B cell (primary cell): ENCODE data around the gene C15orf62. TPM values are rescaled to one million over a fixed set of nuclear protein-coding genes. Genes with fewer than 3 reads are reported as not detected.

ENCODE experiments used
- ATAC-seq: fragments of 200-7000 bp; cut with Tn5 transposase; one replicate; pipeline ENCODE4 v1.10.0; 2021; ENCODE audit warnings: low read depth, mild to moderate bottlenecking, moderate number of reproducible peaks, moderate library complexity
- CTCF ChIA-PET: fragments of 350-600 bp; sonication (Branson Sonifier 250); formaldehyde crosslinking; loops from one replicate; lab custom pipeline; 2021; ENCODE audit warnings: antibody characterized with exemption, inconsistent platforms; lab: Charles Lee
- POLR2A ChIA-PET: fragments of 350-600 bp; sonication (Branson Sonifier 250); formaldehyde crosslinking; loops from one replicate; lab custom pipeline; 2021; ENCODE audit warnings: antibody characterized with exemption; lab: Charles Lee
- DNase-seq: peaks from one replicate; pipeline ENCODE4 v3.0.0; 2013
- H2AFZ ChIP-seq: 2 replicates; pipeline ENCODE4 v1.6.1; 2012; ENCODE audit warnings: mild to moderate bottlenecking, low read depth, low read length; ENCODE audit not compliant: insufficient read depth, poor library complexity, severe bottlenecking
- H3K27ac ChIP-seq, 2 donors: 1 replicate in 1 of 2; 2 replicates in 1 of 2; pipeline ENCODE4 v1.5.1; 2012 to 2013; ENCODE audit warnings: low read length in 2 of 2, mild to moderate bottlenecking in 2 of 2, moderate library complexity in 1 of 2
- H3K27me3 ChIP-seq, 4 experiments: fragments of 200-600 bp in 1 of 4; sonication (generic) in 1 of 4; replicated peaks in 1 of 4; 1 replicate in 2 of 4; 2 replicates in 2 of 4; pipeline versions ENCODE4 v1.6.1 to v1.7.0; 2013 to 2016; ENCODE audit warnings: low read length in 3 of 4, mild to moderate bottlenecking in 2 of 4, mixed read lengths in 1 of 4, moderate library complexity in 1 of 4; ENCODE audit not compliant: insufficient read depth in 4 of 4, control insufficient read depth in 3 of 4; ENCODE audit errors: control extremely low read depth in 1 of 4
- H3K36me3 ChIP-seq, 2 experiments: replicated peaks in 1 of 2; 1 replicate in 1 of 2; 2 replicates in 1 of 2; pipeline versions ENCODE4 v1.6.1 to v1.7.1; 2013; ENCODE audit warnings: low read length in 1 of 2; ENCODE audit not compliant: insufficient read depth in 2 of 2, control insufficient read depth in 1 of 2; ENCODE audit errors: control extremely low read depth in 1 of 2, extremely low read depth in 1 of 2
- H3K4me1 ChIP-seq, 2 donors: fragments of 200-600 bp in 1 of 2; sonication (generic) in 1 of 2; 1 replicate in 1 of 2; 2 replicates in 1 of 2; pipeline versions ENCODE4 v1.5.1 to v1.6.1; 2013 to 2017; ENCODE audit warnings: low read length in 2 of 2; ENCODE audit not compliant: control insufficient read depth in 2 of 2, insufficient read depth in 2 of 2
- H3K4me2 ChIP-seq: replicated peaks from 2 replicates; pipeline ENCODE3; 2012; ENCODE audit warnings: mild to moderate bottlenecking, low read depth, low read length; ENCODE audit not compliant: poor library complexity, severe bottlenecking
- H3K4me3 ChIP-seq, 5 experiments: fragments of 200-600 bp in 1 of 5; sonication (generic) in 1 of 5; 1 replicate in 3 of 5; 2 replicates in 2 of 5; pipeline versions ENCODE4 v1.5.1 to v1.7.0; 2011 to 2016; ENCODE audit warnings: low read length in 4 of 5, mild to moderate bottlenecking in 4 of 5, low read depth in 2 of 5, control low read depth in 1 of 5, moderate library complexity in 1 of 5; ENCODE audit not compliant: insufficient read depth in 1 of 5; ENCODE audit errors: control extremely low read depth in 1 of 5, extremely low read depth in 1 of 5
- H3K79me2 ChIP-seq: fragments of 200-600 bp; sonication (generic); one replicate; pipeline ENCODE4 v1.6.0; 2016; ENCODE audit warnings: low read length; ENCODE audit not compliant: control insufficient read depth, insufficient read depth
- H3K9ac ChIP-seq: fragments of 200-600 bp; sonication (generic); 2 replicates; pipeline ENCODE4 v1.6.1; 2017; ENCODE audit warnings: mild to moderate bottlenecking, low read length, moderate library complexity
- H3K9me3 ChIP-seq, 3 donors: one replicate each; pipeline versions ENCODE4 v1.6.1 to v1.7.1; 2013; ENCODE audit warnings: low read length in 2 of 3; ENCODE audit not compliant: control insufficient read depth in 2 of 3, insufficient read depth in 1 of 3; ENCODE audit errors: control extremely low read depth in 1 of 3
- H4K20me1 ChIP-seq: 2 replicates; pipeline ENCODE4 v1.6.0; 2012; ENCODE audit warnings: mild to moderate bottlenecking, low read length; ENCODE audit not compliant: insufficient read depth, control insufficient read depth, poor library complexity, severe bottlenecking
- H3K27ac Mint-ChIP-seq: one replicate; pipeline ENCODE4 v1.8.0; 2021; ENCODE audit warnings: mixed read lengths
- H3K27me3 Mint-ChIP-seq: one replicate; pipeline ENCODE4 v1.8.0; 2021; ENCODE audit warnings: mixed read lengths
- H3K4me1 Mint-ChIP-seq: one replicate; pipeline ENCODE4 v1.8.0; 2021; ENCODE audit warnings: mixed read lengths
- H3K4me3 Mint-ChIP-seq: one replicate; pipeline ENCODE4 v1.8.0; 2021; ENCODE audit warnings: mixed read lengths
- H3K9me3 Mint-ChIP-seq: one replicate; pipeline ENCODE4 v1.8.0; 2022; ENCODE audit warnings: mixed read lengths; ENCODE audit not compliant: insufficient read depth
- CTCF ChIP-seq: fragments of 200-600 bp; IDR thresholded peaks from one replicate; pipeline ENCODE4 v1.8.0; 2022; ENCODE audit warnings: antibody characterized with exemption, mild to moderate bottlenecking
- EZH2 ChIP-seq: IDR thresholded peaks from 2 replicates; pipeline ENCODE4 v1.6.1; 2012; ENCODE audit warnings: borderline replicate concordance, low read depth, mild to moderate bottlenecking, moderate library complexity, low read length; ENCODE audit not compliant: insufficient read depth, poor library complexity, severe bottlenecking
- WGBS: methylation state at CpG from one replicate; pipeline ENCODE4 v1.1.5; 2013; ENCODE audit warnings: missing lambda C conversion rate; ENCODE audit not compliant: insufficient coverage; 5-methylcytosine and 5-hydroxymethylcytosine counted together
- intact Hi-C: fragments of 100-400 bp; cut with micrococcal nuclease; formaldehyde crosslinking; loops from one replicate; pipeline ENCODE4 v1.10.0; 2022
- polyA plus RNA-seq: library from polyadenylated mRNA; depleted of rRNA; stranded (reverse); fragments of >200 nt; gene quantifications from 2 replicates; pipeline ENCODE4 v1.2.3, GENCODE V29; 2012
- total RNA-seq, 2 donors: library from RNA; stranded (reverse); fragments of 120-200 nt in 1 of 2; gene quantifications; 1 replicate in 1 of 2; 2 replicates in 1 of 2; pipeline versions ENCODE4 v1.2.3 to v1.2.4, GENCODE V29; 2013 to 2022

The C15orf62 gene
- total and polyA plus RNA-seq, 2 donors (not counting 1 experiment from before 2014, with no cell fraction given), result 0.30 to 9.5 TPM

- DNase-seq (peak; percentile 76), ATAC-seq (peak; percentile 74)
- H3K4me1 ChIP-seq, result peaks cover 28 to 42% of the 10 kb centered on the region in 2 donors
- H3K9me3 ChIP-seq, result no peaks in the 10 kb centered on the region
- no peaks in the 10 kb centered on the region for H3K79me2 ChIP-seq
- peaks cover 0 to 11% of the 10 kb centered on the region in 2 experiments for H3K36me3 ChIP-seq
- Mint-ChIP-seq H3K27me3 (no peaks in the 10 kb centered on the region), H3K9me3 (no peaks in the 10 kb centered on the region), H3K27ac (peak within 1 kb of the TSS; percentile 68), H3K4me1 (peaks cover 32% of the 10 kb centered on the region), H3K4me3 (peak within 1 kb of the TSS; percentile 89)
- peak within 1 kb of the TSS; percentile 24 to 35 for H3K27ac ChIP-seq
- POLR2A ChIA-PET, result interaction anchor here (0.6 to 1.6 kb wide), 4 partner anchors 13 to 94 kb away, joined by 3 to 8 read pairs (median 4); partner anchors contain the start of gene RAD51
- H3K27me3 ChIP-seq, result no peaks in the 10 kb centered on the region
- peak within 1 kb of the TSS; percentile 92 for H2AFZ ChIP-seq
- WGBS, result 1% methylated on average over 73 of the region's 75 CpGs
- H3K9ac ChIP-seq, result peak within 1 kb of the TSS; percentile 68
- H3K4me2 ChIP-seq, result peak within 1 kb of the TSS; percentile 99
- no peaks in the 10 kb centered on the region for H4K20me1 ChIP-seq
- H3K4me3 ChIP-seq, result peak within 1 kb of the TSS; percentile 51 to 87 (median 78)
- TF ChIP-seq EZH2, result no peak
- TF ChIP-seq CTCF, result peak; percentile 41
- intact Hi-C loops, result loop anchor here (1.0 kb wide), 1 partner anchor 9 kb away; the partner anchor contains the start of gene RMDN3
- CTCF ChIA-PET, result interaction anchor here (1.1 to 4.3 kb wide), 5 partner anchors 14 to 456 kb away, joined by 3 to 24 read pairs (median 4); partner anchors contain the start of genes PLCB2 and RAD51
Measured at GRCh38 chr15:40763801-40764628, 5.8 kb upstream of the C15orf62 start, which contains the start of gene GCHFR. GCHFR (plus strand) TSS chr15:40764068; CDS start chr15:40764181, 113 bp downstream.
